ENCODE measurements around the gene RBFOX2. TPM values are rescaled to one million over a fixed set of nuclear protein-coding genes. Genes with fewer than 3 reads are reported as not detected.

Gene RBFOX2
- total RNA-seq, 4 donors from 2014 or later, result 39.4 to 80.0 (median 52.9) TPM

DNA sequence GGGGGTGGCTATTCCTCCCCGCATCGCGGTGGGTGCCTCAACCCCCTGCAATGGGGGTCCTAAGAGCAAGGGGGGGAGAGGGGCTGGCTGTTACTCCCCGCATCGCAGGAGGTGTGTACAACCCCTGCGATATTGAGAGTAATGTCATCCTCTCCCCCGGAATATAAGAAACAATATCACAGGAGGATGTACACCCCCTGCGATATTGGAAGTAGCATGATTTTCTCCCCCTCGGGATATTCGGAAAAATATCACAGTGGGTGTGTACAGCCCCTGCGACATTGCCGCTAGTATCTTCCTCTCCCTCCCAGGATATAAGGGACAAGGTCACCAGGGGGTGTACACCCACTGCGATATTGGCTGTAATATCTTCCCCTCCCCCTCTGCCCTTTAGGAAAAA, 333.4 kb downstream of the RBFOX2 start:
- no peaks in the 10 kb centered on the region for H3K36me3 ChIP-seq
- H3K27me3 ChIP-seq, result no peaks in the 10 kb centered on the region
- no peak overlapping the region for H3K27ac ChIP-seq
- no peak overlapping the region for H3K4me3 ChIP-seq
- H3K4me1 ChIP-seq, result no peaks in the 10 kb centered on the region
- no peaks in the 10 kb centered on the region for H3K9me3 ChIP-seq
- no peak for TF ChIP-seq POLR2A (IDR thresholded peaks at IDR 0.05)
- DNase-seq, result no peak

DNA sequence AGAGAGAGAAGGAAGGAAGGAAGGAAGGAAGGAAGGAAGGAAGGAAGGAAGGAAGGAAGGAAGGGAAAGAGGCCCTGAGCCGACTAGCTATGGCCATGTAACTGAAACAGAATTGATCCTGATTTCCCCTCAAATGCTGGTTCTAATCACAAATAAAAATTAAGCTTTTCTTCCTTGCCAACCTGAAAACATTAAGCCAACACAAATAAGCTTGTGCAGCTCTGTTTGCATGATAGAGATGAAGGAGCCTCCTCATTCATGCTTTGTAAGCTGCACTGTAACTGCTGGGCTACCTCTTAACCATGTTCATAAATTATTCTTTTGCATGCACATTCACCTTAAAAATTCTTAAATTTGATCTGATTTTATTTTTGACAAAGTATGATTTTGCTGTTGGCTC, 338.6 kb downstream of the RBFOX2 start:
- H3K4me3 ChIP-seq, result no peak overlapping the region
- H3K9me3 ChIP-seq, result no peaks in the 10 kb centered on the region
- H3K4me1 ChIP-seq, result no peaks in the 10 kb centered on the region
- no peaks in the 10 kb centered on the region for H3K36me3 ChIP-seq
- H3K27ac ChIP-seq, result no peak overlapping the region
- DNase-seq, result no peak
- TF ChIP-seq, protein P1, sequence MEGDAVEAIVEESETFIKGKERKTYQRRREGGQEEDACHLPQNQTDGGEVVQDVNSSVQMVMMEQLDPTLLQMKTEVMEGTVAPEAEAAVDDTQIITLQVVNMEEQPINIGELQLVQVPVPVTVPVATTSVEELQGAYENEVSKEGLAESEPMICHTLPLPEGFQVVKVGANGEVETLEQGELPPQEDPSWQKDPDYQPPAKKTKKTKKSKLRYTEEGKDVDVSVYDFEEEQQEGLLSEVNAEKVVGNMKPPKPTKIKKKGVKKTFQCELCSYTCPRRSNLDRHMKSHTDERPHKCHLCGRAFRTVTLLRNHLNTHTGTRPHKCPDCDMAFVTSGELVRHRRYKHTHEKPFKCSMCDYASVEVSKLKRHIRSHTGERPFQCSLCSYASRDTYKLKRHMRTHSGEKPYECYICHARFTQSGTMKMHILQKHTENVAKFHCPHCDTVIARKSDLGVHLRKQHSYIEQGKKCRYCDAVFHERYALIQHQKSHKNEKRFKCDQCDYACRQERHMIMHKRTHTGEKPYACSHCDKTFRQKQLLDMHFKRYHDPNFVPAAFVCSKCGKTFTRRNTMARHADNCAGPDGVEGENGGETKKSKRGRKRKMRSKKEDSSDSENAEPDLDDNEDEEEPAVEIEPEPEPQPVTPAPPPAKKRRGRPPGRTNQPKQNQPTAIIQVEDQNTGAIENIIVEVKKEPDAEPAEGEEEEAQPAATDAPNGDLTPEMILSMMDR (IDR thresholded peaks at IDR 0.05), result no peak
- no peak for TF ChIP-seq POLR2A (IDR thresholded peaks at IDR 0.05)
- H3K27me3 ChIP-seq, result no peaks in the 10 kb centered on the region

DNA sequence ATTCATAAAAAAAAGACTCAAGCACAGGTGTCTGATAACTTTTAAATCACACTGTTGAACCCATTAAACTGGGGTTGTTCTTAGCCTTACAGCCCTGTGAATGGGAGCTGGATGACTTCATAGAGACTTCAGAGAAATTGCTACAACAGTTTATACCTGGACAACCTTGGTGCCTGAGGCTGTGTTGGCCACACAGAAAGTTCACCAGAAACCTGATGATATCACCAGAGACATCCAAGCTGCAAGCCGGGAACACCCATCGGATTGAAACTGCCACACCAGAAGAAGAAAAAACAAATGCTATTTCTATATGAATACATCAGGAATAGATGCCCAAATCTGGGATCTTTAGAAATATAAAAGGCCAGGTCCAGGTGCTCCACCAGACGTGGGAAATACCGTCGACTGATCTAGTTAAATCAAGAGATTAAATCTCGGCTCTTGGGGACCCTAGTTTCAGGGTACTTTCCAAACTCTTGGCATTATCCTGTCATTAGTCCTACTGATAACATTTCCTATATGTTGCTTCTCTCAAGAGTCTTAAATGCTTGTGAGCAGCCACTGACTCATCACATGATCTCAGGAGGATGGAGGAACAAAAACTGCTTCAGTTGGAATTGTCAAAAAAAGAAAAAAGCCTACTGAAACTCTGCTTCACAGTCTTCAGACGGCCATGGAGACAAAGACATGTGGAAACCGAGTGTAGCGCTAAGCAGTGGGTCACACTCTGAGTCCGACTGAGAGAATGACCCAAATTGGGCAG, 339.5 kb downstream of the RBFOX2 start:
- no peaks in the 10 kb centered on the region for H3K36me3 ChIP-seq
- no peak for TF ChIP-seq POLR2A (IDR thresholded peaks at IDR 0.05)
- TF ChIP-seq, protein P1 (IDR thresholded peaks at IDR 0.05), result no peak
- no peak for DNase-seq
- no peaks in the 10 kb centered on the region for H3K9me3 ChIP-seq
- H3K27me3 ChIP-seq, result no peaks in the 10 kb centered on the region
- H3K4me1 ChIP-seq, result no peaks in the 10 kb centered on the region
- H3K4me3 ChIP-seq, result no peak overlapping the region
- H3K27ac ChIP-seq, result no peak overlapping the region

Other genes starting within 250 kb of the RBFOX2 start
- 10 to 100 TPM; 14.8 to 98.2 (median 16.5) TPM for gene APOL3, start 131.9 kb upstream of the RBFOX2 start, total RNA-seq
- 1 to 10 TPM in 2 of 4 donors, under 1 TPM in 1, not detected in 1; 0.35 to 3.3 (median 2.5) TPM for gene APOL4, start 173.0 kb upstream of the RBFOX2 start, total RNA-seq
- gene APOL2, start 210.7 kb upstream of the RBFOX2 start, total RNA-seq, result 10 to 100 TPM; 48.7 to 55.2 (median 52.3) TPM
- gene APOL1, start 224.3 kb upstream of the RBFOX2 start, total RNA-seq, result 10 to 100 TPM; 12.2 to 23.9 (median 19.8) TPM

All from Peyer's patch (tissue), 4 donors.